GM19025 (cell line): Measurements from ENCODE around the gene TSPOAP1.
A peak's percentile ranks its signal among the peaks of the same experiment; 100 is the strongest.

Experiments used
- ATAC-seq: cut with Tn5 transposase; IDR thresholded peaks from one replicate; pipeline ENCODE4 v1.9.1; 2021; ENCODE audit warnings: mild to moderate bottlenecking, low read depth, moderate library complexity; ENCODE audit not compliant: unreplicated experiment

Gene TSPOAP1

DNA sequence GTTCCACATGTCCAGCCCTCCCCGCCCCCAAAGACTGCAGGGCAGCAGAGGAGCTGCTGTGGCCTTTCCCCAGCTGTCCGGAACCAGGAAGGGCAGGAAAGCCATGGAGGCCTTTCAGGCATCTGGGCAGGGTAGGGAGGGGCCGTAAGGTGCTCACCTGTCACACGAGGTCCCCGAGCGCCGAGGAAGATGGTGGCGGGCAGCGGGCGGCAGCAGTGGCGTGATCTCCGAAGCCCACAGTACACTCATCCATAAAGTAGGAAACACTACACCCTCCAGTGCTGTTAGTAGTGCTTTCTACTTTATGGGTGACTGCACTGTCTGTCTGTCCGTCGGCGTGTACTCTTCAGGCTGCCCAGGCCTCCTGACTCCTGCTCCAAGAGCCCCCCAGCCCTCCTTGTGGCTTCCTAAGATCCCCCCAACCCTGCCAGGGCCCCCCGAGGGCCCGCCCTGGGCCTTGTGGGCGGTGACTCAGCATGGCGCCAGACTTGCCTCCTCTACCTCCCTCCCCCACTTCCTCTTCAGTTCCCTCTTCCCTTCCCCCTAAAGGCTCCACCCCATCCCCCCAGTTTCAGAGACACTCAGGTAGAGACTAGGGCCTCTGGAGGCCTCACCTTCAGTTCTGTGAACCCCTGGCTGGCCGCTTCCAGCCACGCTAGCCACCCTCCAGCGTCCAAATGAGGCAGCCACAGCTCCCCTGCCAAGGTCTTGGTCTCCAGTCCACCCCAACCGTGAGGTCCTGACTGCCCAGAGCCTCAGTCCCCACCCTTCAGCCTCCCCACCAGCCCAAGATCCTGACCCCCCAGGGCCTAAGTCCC is 2.6 kb upstream of the TSPOAP1 start:
- ATAC-seq = no peak

DNA sequence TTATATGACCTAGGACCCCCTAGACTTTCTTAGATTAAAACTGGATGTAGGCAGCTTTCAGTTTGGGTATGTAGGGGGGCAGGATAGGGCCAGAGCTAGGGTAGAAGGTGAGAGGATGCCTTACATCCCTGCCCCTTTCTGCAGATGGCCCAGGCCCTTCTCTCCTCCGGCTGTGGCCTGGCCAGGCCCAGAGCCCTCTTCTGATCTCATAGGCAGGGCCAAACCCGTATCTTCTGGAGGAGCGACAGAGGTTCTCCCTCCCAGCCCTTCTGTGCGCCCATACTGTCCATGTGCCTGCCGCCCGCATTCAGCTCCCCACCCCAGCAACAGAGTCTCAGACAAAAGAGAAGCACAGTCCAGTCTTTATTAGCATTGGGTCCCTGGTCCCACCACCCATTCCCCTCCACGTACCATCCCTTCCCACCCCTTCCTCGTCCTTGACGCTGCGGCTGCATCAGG is 2.0 kb upstream of the TSPOAP1 start:
- no peak for ATAC-seq

DNA sequence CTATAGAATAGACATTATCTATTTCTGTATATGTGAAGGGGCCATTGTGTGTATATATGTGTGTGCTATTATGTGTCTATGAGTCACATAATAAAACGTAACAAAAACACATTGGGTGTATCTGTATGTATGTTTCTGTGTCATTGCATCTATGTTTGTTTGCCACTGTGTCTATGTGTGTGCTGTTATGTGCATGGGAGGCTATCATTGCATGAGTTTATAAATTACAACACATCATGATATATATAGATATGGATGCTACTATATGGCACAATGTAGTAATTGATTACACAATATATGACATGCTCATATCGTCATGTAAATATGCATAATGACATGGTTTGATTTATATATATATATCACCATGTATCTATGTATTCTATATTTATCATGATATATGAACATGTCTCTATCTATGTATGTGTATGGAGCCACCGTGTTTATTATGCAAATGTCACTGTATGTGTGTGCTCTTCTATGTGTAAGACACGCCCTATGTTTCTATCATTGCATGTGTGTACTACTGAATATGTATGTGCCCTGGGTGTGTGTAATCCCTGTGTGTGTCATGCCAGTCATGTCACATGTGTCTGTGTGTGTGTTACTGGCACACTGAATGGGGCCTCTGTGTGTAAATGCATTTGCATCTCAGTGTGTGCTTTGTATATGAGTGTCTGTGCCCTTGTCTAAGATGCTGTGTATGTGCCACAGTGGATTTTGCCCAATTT is 1.4 kb upstream of the TSPOAP1 start:
- ATAC-seq = no peak

DNA sequence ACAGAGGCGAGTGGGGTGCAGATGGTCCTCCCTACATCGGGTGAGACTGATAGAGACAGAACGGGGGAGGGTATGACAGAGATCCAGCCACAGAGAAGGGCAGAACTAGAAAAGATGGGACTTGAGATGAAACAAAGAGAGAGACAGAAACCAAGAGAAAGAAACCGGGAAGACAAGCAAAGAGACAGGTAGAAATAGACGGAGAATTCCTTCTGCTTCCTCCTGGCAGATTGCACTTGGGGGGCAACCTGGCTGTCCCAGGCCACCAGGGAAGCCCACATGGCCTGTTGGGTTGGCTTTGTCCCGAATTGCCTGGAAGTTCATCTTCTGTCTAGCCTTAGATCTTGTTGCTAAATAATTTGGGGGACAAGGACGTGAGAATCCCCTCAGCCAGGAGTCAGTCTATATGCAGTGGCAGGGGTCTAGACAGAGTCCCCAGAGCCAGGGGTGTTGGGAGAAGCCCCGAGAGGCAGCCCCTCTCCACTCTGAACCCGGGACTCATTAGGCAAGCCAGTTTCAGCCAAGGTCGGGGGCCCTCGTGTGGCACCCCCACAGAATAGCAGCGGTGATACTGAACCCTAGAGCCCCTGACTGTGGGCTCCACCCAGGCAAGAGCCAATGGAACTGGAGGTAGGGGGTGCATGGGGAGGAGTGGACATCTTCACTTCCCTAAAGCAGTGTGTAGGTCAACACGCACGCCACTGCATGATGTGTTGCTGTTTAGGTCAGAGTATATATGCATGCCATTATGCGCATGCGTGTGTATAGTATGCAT is 627 bp upstream of the TSPOAP1 start:
- peak; percentile 34 for ATAC-seq

DNA sequence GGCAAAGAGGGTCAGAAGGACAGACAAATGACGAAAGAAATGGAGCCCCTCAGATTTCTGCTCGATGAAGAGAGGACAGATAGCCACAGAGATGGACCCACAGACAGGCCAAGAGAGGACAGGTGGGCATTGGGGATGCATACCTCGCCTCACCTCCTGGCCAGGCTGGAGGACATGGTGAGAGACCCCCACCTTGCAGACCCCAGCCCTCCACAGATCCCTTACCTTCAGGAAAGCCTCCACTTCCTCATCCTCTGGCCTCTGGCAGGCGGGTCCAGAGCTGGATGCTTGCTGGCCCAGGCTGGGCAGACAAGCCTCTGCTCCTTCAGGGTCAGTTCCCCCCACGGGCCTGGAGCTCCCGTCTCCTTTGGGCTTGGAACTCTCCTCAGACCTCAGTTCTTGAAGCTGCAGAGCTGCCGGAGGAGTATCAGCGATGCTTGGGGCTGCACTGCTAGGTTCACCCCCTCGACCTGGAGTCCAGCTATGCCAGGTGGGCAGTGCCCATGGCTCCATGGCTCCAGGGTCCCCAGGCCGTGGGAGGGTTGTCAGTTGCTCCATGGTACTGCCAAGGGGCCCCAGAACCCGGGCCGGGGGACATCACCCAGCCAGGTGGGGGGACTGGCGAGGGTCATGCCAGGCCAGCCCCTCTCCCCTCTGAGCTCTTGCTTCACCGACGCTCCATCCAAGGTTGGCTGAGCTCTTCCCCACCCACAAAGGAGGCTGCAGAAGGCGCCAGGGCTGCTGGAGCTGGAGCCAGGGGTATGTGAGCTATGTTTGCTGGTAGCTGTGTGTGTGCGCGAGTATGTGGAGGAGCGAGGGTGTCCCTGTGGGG is 1.0 kb downstream of the TSPOAP1 start:
- no peak for ATAC-seq

DNA sequence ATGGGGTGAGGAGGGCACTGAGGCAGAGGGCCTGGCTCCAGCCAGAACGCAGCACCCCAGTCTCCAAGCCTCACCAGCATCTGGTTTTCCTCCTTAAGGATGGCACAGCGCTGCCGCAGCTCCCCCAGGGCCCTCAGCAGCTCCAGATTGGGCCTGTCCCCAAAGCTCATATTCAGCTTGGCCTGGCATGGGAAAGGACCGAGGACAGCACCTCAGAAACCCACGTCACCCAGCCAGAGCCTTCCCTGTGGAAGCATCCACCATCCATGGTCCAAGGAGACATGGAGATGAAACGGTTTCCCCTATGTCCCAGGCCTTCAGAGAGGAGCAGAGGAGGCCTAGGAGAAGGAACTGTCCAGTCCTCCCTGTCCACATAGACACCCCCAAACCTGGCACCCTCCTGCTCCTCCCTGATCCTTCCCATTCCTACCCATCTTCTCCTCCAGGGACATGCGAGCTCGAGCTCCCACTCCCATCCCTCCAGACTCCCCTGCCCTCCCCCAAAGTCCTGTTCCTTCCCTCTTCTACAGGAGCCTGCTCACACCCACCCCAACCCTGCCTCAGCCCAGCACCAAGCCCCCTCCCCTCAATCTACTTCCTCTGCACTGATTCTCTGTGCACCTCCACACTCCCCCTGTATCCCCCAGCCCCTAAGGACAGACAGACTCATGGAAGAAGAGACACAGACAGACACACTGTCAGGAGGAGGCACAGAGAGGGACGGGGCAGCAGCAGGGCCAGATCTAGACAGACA is 1.8 kb downstream of the TSPOAP1 start:
- no peak for ATAC-seq

DNA sequence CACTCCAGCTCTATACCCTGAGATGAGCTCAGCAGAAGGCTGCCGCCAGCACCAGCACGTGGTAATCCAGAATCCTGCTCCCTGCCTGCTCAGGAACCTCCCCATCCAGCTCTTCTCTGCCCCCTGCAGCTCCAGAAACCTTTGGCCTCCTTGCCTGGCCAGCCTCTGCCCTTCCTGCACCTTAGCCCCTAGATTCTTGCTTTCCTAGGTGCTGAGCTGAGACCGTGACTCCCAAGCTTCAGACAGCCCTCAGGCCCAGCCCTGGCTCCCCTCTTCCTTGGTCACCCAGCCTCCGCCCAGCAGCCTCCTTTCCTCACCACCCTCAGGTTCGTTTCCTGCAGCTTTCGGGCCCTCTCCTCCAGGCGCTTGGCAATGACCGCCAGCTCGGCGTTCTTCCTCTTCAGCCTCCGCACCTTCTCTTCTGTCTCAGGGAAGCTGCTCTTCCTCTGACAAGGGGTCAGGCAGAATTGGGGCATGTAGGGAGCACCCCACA is 2.6 kb downstream of the TSPOAP1 start:
- ATAC-seq = no peak

- ATAC-seq = no peak
Measured at GRCh38 chr17:58325289-58325726, 3.3 kb downstream of the TSPOAP1 start.

DNA sequence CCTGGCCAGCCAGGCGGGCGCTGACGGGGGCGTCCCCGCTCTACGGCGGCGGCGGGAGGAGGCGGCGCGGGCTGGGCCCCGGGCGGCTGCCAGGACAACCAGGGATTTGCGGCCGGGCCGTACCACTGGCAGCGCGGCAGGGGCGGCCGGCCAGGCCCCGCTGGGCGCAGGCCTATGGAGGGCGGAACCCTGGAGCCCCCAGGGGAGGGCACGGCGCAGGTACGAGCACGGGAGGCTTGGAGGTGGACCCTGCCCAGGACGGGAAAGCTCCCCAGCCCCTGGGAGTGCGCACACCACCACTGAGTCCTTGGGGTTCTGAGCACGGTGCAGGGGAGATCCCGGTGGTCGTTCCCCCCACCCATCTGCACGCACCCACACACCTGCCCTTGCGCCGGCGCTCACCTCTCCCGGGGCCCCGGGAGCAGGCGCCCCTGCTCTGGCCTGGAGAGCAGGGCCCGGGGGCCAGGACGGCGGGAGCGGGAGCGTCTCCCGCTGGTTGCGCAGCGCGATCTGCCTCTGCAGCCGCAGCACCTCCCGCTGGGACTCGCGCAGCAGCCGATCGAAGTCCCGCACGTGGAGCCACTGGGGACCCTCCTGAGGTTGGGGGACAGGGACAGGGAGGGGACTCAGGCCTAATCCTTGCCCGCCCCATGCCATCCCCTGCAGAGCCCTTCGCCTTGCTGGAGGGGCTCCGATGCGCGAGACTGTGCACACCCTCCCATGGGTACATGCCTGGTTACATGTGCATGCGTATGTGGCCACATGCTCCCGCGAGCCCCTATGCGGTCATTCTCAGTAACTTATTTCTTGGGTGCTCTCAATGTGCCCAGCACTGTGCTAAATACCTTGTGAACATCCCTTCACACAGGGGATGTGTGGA is 3.9 kb downstream of the TSPOAP1 start:
- ATAC-seq = no peak

- ATAC-seq = no peak
Measured at GRCh38 chr17:58324056-58324408, 4.6 kb downstream of the TSPOAP1 start.

DNA sequence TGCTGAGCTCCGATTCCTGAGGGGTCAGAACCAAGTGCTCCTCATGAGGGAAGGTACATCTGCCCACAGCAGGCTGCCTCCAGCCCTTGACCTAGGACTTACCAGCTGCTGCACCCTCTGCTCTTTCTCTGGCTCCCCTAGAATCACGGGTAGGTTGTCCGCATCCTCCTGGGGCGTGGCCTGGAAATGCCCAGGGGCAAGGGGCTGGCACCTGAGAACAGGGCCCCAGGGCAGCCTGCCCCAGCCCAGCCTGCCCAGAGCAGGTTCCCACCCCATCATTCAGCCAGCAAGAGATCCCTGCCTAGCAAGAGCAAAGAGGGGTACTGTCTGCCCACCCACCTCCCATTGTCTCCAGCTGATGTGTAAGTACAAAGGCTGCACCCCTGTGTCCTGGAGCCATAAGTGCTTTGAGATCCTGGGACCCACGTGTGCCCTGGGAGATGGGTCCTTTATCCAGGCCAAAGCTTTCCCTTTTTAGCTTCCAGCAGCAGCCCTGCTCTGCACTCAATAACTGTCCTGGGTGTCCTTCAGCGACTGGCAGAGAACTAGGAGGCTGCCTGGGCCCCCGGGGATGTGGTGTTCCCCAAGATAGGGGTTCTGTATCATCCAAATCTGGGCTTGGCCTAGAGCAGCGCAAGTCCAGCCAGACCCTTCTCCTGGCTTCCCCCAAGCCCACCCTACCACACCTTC is 5.1 kb downstream of the TSPOAP1 start:
- no peak for ATAC-seq

- no peak for ATAC-seq
Measured at GRCh38 chr17:58322581-58323185, 5.9 kb downstream of the TSPOAP1 start.

GRCh38 chr17:58321571-58322525 is 6.7 kb downstream of the TSPOAP1 start:
- ATAC-seq = no peak

- no peak for ATAC-seq
Measured at GRCh38 chr17:58320570-58321323, 7.8 kb downstream of the TSPOAP1 start.

- no peak for ATAC-seq
Measured at GRCh38 chr17:58320163-58320558, 8.4 kb downstream of the TSPOAP1 start.
